Esophagus squamous epithelium (tissue), 4 donors: ENCODE results near the gene PML.

ENCODE experiments used
- CTCF ChIP-seq, 6 experiments: fragments of 450-650 bp in 4 of 6; fragments of 200-600 bp in 2 of 6; sonication (generic) in 2 of 6; IDR thresholded peaks; one replicate each; pipeline ENCODE4 v1.5.1; 2016 to 2019; ENCODE audit warnings: antibody characterized with exemption in 6 of 6, mild to moderate bottlenecking in 4 of 6, moderate library complexity in 4 of 6
- POLR2A ChIP-seq, 4 donors: fragments of 450-650 bp; IDR thresholded peaks; one replicate each; pipeline ENCODE4 v1.6.1; 2017; ENCODE audit warnings: antibody characterized with exemption in 4 of 4, mild to moderate bottlenecking in 4 of 4, moderate library complexity in 3 of 4

GRCh38 chr15:73989001-73989798 is 5.3 kb upstream of the PML start:
- TF ChIP-seq POLR2A (IDR thresholded peaks at IDR 0.05) (no peak), CTCF (IDR thresholded peaks at IDR 0.05) (no peak)
